ENCODE results near the gene PPP1R12B. TPM values are rescaled to one million over a fixed set of nuclear protein-coding genes. Genes with fewer than 3 reads are reported as not detected.

The PPP1R12B gene
- total RNA-seq, 1 donor from 2014 or later: 71.7 TPM

DNA sequence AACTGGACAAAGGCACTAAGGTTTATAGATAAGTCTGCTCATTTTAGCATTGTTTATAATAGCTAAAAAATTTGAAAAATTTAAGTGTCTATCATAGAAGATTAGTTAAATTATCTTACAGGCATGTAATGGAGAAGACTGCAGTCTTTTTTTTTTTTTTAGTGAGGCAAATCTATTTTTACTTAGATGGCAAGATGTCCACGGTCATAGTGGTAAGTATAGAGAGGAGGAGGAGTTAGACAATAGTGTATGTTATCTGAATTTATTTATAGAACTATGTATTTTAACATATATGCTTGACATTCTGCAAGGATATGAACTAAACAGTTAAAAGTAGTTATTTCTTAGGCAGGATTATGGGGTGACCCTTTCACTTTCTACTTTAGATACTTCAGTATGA, 212.7 kb downstream of the PPP1R12B start:
- Histone ChIP-seq H3K4me1 (peaks cover 11% of the 10 kb centered on the region), H3K9me3 (no peaks in the 10 kb centered on the region), H3K27ac (no peak overlapping the region), H3K27me3 (no peaks in the 10 kb centered on the region), H3K36me3 (peaks cover 0 to 7% of the 10 kb centered on the region in 2 donors), H3K4me3 (no peak overlapping the region)
- TF ChIP-seq CTCF (IDR thresholded peaks at IDR 0.05): no peak
- no peak for TF ChIP-seq POLR2AphosphoS5 (IDR thresholded peaks at IDR 0.05; ENCODE audit: insufficient read depth in 1 of 2, low read depth in 1 of 2)
- TF ChIP-seq POLR2A (IDR thresholded peaks at IDR 0.05): no peak
- intact Hi-C loops (cut with DNase I): no loop called here
- DNase-seq (ENCODE audit: extremely low spot score in 2 of 2): no peak

DNA sequence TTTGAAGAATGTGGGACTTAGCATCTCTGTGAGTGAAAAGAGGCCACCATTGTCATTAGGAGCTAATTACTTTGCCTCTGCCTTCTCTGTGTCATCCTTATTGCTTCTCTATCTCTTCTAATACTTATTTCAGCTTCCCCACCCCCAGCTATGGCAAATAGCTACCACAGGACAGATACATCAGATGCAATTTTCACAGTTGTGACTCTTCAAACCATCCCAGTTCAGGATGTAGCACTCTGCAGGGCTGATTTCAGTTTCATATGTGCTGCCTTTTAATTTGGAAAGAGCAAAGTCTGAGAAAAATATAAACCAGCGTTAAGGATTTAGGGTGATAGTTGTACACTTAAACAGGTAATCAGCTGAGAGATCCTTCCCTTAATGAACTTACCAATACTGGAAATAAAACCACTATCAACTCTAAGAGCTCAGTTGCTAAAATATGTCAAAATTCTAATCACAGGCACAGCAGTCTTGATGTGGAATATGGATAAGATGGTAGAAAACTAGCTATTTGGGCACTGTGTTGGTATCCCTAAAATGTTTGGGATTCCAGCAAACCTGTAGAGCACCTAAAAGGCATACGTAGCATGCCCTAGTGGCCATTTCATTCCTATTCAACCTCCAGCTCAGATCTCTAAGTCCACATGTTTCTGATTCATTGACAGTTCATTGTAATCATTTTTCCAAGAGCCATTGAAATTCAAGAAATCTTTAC, 213.4 kb downstream of the PPP1R12B start:
- TF ChIP-seq CTCF (IDR thresholded peaks at IDR 0.05) (no peak), POLR2A (IDR thresholded peaks at IDR 0.05) (no peak), POLR2AphosphoS5 (IDR thresholded peaks at IDR 0.05; ENCODE audit: insufficient read depth in 1 of 2, low read depth in 1 of 2) (no peak)
- peaks cover 12% of the 10 kb centered on the region for H3K4me1 ChIP-seq
- no peaks in the 10 kb centered on the region for H3K9me3 ChIP-seq
- no peak overlapping the region for H3K4me3 ChIP-seq
- peaks cover 0 to 7% of the 10 kb centered on the region in 2 donors for H3K36me3 ChIP-seq
- no peaks in the 10 kb centered on the region for H3K27me3 ChIP-seq
- peak overlapping the region; percentile 42 for H3K27ac ChIP-seq
- intact Hi-C loops (cut with DNase I): no loop called here
- DNase-seq (ENCODE audit: extremely low spot score in 2 of 2): no peak

GRCh38 chr1:202562444-202563060, 214.1 kb downstream of the PPP1R12B start:
- peaks cover 19% of the 10 kb centered on the region for H3K4me1 ChIP-seq
- intact Hi-C loops (cut with DNase I): no loop called here

GRCh38 chr1:202563818-202564217, 215.3 kb downstream of the PPP1R12B start:
- Histone ChIP-seq H3K4me1 (peaks cover 31% of the 10 kb centered on the region), H3K27me3 (no peaks in the 10 kb centered on the region), H3K36me3 (peaks cover 0 to 7% of the 10 kb centered on the region in 2 donors), H3K9me3 (no peaks in the 10 kb centered on the region), H3K4me3 (no peak overlapping the region), H3K27ac (peak overlapping the region; percentile 26)
- DNase-seq (ENCODE audit: extremely low spot score in 2 of 2): no peak
- TF ChIP-seq CTCF (IDR thresholded peaks at IDR 0.05) (no peak), POLR2AphosphoS5 (IDR thresholded peaks at IDR 0.05; ENCODE audit: insufficient read depth in 1 of 2, low read depth in 1 of 2) (no peak), POLR2A (IDR thresholded peaks at IDR 0.05) (no peak)
- intact Hi-C loops (cut with DNase I): no loop called here

More at GRCh38 chr1:202562444-202563060, 214.1 kb downstream of the PPP1R12B start:
- DNase-seq (ENCODE audit: extremely low spot score in 2 of 2): no peak
- Histone ChIP-seq H3K36me3 (peaks cover 0 to 7% of the 10 kb centered on the region in 2 donors), H3K27ac (peak overlapping the region; percentile 42), H3K4me3 (no peak overlapping the region), H3K27me3 (no peaks in the 10 kb centered on the region), H3K9me3 (no peaks in the 10 kb centered on the region)
- no peak for TF ChIP-seq POLR2A (IDR thresholded peaks at IDR 0.05)
- no peak for TF ChIP-seq POLR2AphosphoS5 (IDR thresholded peaks at IDR 0.05; ENCODE audit: insufficient read depth in 1 of 2, low read depth in 1 of 2)
- no peak for TF ChIP-seq CTCF (IDR thresholded peaks at IDR 0.05)
